ENCODE data around the gene IGFBP3.

- TF ChIP-seq ATF3 (CRISPR knock-in tag; conservative IDR thresholded peaks at IDR 0.05) = no peak
- TF ChIP-seq MLX (CRISPR knock-in tag; IDR thresholded peaks at IDR 0.05) = no peak
- no peak for TF ChIP-seq ZNF423 (CRISPR knock-in tag; IDR thresholded peaks at IDR 0.05)
- no peak for TF ChIP-seq ERG (CRISPR knock-in tag; IDR thresholded peaks at IDR 0.05)
- no peak for TF ChIP-seq CTCF (IDR thresholded peaks at IDR 0.05)
These were observed 46.5 kb downstream of the IGFBP3 start for GRCh38 chr7:45874408-45875131.
